HEK293 (cell line): ENCODE data around the gene NAPSA.

ENCODE experiments used
- CTCF ChIA-PET: fragments of 350-600 bp; formaldehyde crosslinking; extraction: SDS; loops from one replicate; lab custom pipeline; 2021; ENCODE audit warnings: antibody characterized with exemption; lab: Yijun Ruan, JAX
- POLR2A ChIA-PET: fragments of 300-600 bp; formaldehyde crosslinking; extraction: SDS; loops from one replicate; lab custom pipeline; 2020; ENCODE audit warnings: antibody characterized with exemption, inconsistent platforms; lab: Yijun Ruan, JAX
- H3K27ac ChIP-seq: fragments of 200-500 bp; sonication (Bioruptor generic); 2 replicates; pipeline ENCODE4 v1.5.1; 2014; ENCODE audit warnings: low read depth, low read length, control low read depth, inconsistent platforms; ENCODE audit errors: extremely low read depth
- H3K36me3 ChIP-seq, 2 experiments: fragments of 200-500 bp in 1 of 2; sonication (Bioruptor generic) in 1 of 2; 1 replicate in 1 of 2; 2 replicates in 1 of 2; pipeline ENCODE4 v1.5.1; 2014 to 2017; ENCODE audit warnings: inconsistent platforms in 2 of 2, low read length in 2 of 2; ENCODE audit not compliant: control insufficient read depth in 2 of 2, insufficient read depth in 1 of 2
- H3K4me1 ChIP-seq: fragments of 200-500 bp; sonication (Bioruptor generic); 2 replicates; pipeline ENCODE4 v1.5.1; 2014; ENCODE audit warnings: mild to moderate bottlenecking, low read length, inconsistent platforms; ENCODE audit not compliant: control insufficient read depth, insufficient read depth
- H3K4me3 ChIP-seq: 2 replicates; pipeline ENCODE4 v1.5.1; 2011; ENCODE audit warnings: low read depth, mild to moderate bottlenecking, control low read depth, low read length, moderate library complexity
- H3K9me3 ChIP-seq: fragments of 200-500 bp; sonication (Bioruptor generic); 2 replicates; pipeline ENCODE4 v1.5.1; 2014; ENCODE audit warnings: low read depth, low read length, inconsistent platforms; ENCODE audit not compliant: control insufficient read depth, insufficient read depth
- FEZF1 ChIP-seq: fragments of 450-650 bp; formaldehyde crosslinking; IDR thresholded peaks from 2 replicates; pipeline ENCODE4 v1.5.1; 2016; ENCODE audit warnings: missing biosample characterization, missing genetic modification characterization
- GLI4 ChIP-seq: fragments of 450-650 bp; formaldehyde crosslinking; IDR thresholded peaks from 2 replicates; pipeline ENCODE4 v1.5.1; 2016; ENCODE audit warnings: missing biosample characterization, missing genetic modification characterization
- GLIS1 ChIP-seq: fragments of 450-650 bp; formaldehyde crosslinking; IDR thresholded peaks from 2 replicates; pipeline ENCODE4 v1.5.1; 2016; ENCODE audit warnings: missing biosample characterization, missing genetic modification characterization
- OSR2 ChIP-seq: fragments of 450-650 bp; formaldehyde crosslinking; IDR thresholded peaks from 2 replicates; pipeline ENCODE4 v1.5.1; 2016; ENCODE audit warnings: missing biosample characterization, missing genetic modification characterization
- SCRT1 ChIP-seq: fragments of 450-650 bp; formaldehyde crosslinking; IDR thresholded peaks from 2 replicates; pipeline ENCODE4 v1.5.1; 2016; ENCODE audit warnings: missing biosample characterization, missing genetic modification characterization, borderline replicate concordance
- ZBTB17 ChIP-seq: fragments of 450-650 bp; formaldehyde crosslinking; IDR thresholded peaks from 2 replicates; pipeline ENCODE4 v1.5.1; 2016; ENCODE audit warnings: missing biosample characterization, missing genetic modification characterization
- ZBTB20 ChIP-seq: fragments of 450-650 bp; formaldehyde crosslinking; IDR thresholded peaks from 2 replicates; pipeline ENCODE4 v1.5.1; 2016; ENCODE audit warnings: missing biosample characterization, missing genetic modification characterization
- ZBTB8A ChIP-seq: fragments of 450-650 bp; formaldehyde crosslinking; IDR thresholded peaks from 2 replicates; pipeline ENCODE4 v1.5.1; 2016; ENCODE audit warnings: missing biosample characterization, missing genetic modification characterization
- ZNF211 ChIP-seq: fragments of 450-650 bp; formaldehyde crosslinking; IDR thresholded peaks from 2 replicates; pipeline ENCODE4 v1.5.1; 2016; ENCODE audit warnings: low read depth, missing biosample characterization, missing genetic modification characterization
- ZNF221 ChIP-seq: fragments of 450-650 bp; formaldehyde crosslinking; IDR thresholded peaks from 2 replicates; pipeline ENCODE4 v1.5.1; 2017; ENCODE audit warnings: missing biosample characterization, missing genetic modification characterization, borderline replicate concordance
- ZNF302 ChIP-seq: fragments of 450-650 bp; formaldehyde crosslinking; IDR thresholded peaks from 2 replicates; pipeline ENCODE4 v1.5.1; 2016; ENCODE audit warnings: missing biosample characterization, missing genetic modification characterization, low read depth
- ZNF311 ChIP-seq: fragments of 450-650 bp; formaldehyde crosslinking; IDR thresholded peaks from 2 replicates; pipeline ENCODE4 v1.5.1; 2017; ENCODE audit warnings: missing biosample characterization, missing genetic modification characterization, borderline replicate concordance
- ZNF341 ChIP-seq: fragments of 450-650 bp; formaldehyde crosslinking; IDR thresholded peaks from 2 replicates; pipeline ENCODE4; 2016; ENCODE audit warnings: low read depth, missing biosample characterization, missing genetic modification characterization
- ZNF354C ChIP-seq: fragments of 450-650 bp; formaldehyde crosslinking; IDR thresholded peaks from 2 replicates; pipeline ENCODE4 v1.5.1; 2016; ENCODE audit warnings: missing biosample characterization, missing genetic modification characterization, low read depth, borderline replicate concordance
- ZNF391 ChIP-seq: fragments of 450-650 bp; formaldehyde crosslinking; IDR thresholded peaks from 2 replicates; pipeline ENCODE4 v1.5.1; 2016; ENCODE audit warnings: low read depth, missing biosample characterization, missing genetic modification characterization, borderline replicate concordance
- ZNF433 ChIP-seq: fragments of 450-650 bp; formaldehyde crosslinking; IDR thresholded peaks from 2 replicates; pipeline ENCODE4 v1.5.1; 2016; ENCODE audit warnings: missing biosample characterization, missing genetic modification characterization, low read depth
- ZNF449 ChIP-seq: fragments of 450-650 bp; formaldehyde crosslinking; IDR thresholded peaks from 2 replicates; pipeline ENCODE4 v1.5.1; 2017; ENCODE audit warnings: missing biosample characterization, mild to moderate bottlenecking, missing genetic modification characterization, moderate library complexity
- ZNF560 ChIP-seq: fragments of 450-650 bp; formaldehyde crosslinking; IDR thresholded peaks from 2 replicates; pipeline ENCODE4 v1.5.1; 2017; ENCODE audit warnings: missing biosample characterization, missing genetic modification characterization, borderline replicate concordance
- ZNF600 ChIP-seq: fragments of 450-650 bp; formaldehyde crosslinking; IDR thresholded peaks from 2 replicates; pipeline ENCODE4 v1.5.1; 2016; ENCODE audit warnings: missing biosample characterization, missing genetic modification characterization
- ZNF658 ChIP-seq: fragments of 450-650 bp; formaldehyde crosslinking; IDR thresholded peaks from 2 replicates; pipeline ENCODE4; 2016; ENCODE audit warnings: missing biosample characterization, missing genetic modification characterization
- ZNF776 ChIP-seq: fragments of 450-650 bp; formaldehyde crosslinking; IDR thresholded peaks from 2 replicates; pipeline ENCODE4 v1.5.0; 2017; ENCODE audit warnings: missing biosample characterization, missing genetic modification characterization, borderline replicate concordance
- ZSCAN16 ChIP-seq: fragments of 450-650 bp; formaldehyde crosslinking; IDR thresholded peaks from 2 replicates; pipeline ENCODE4 v1.5.1; 2016; ENCODE audit warnings: missing biosample characterization, missing genetic modification characterization
- TF ChIP-seq, protein P1 (sequence below): fragments of 450-650 bp; formaldehyde crosslinking; IDR thresholded peaks from 2 replicates; pipeline ENCODE4 v1.5.1; 2016; ENCODE audit warnings: missing biosample characterization, missing genetic modification characterization
- TF ChIP-seq, protein P2 (sequence below): fragments of 450-650 bp; IDR thresholded peaks from 2 replicates; pipeline ENCODE4 v1.5.1; 2018; ENCODE audit warnings: missing biosample characterization, missing genetic modification characterization
- TF ChIP-seq, protein P3 (sequence below): fragments of 450-650 bp; formaldehyde crosslinking; IDR thresholded peaks from 2 replicates; pipeline ENCODE4 v1.5.1; 2016; ENCODE audit warnings: missing biosample characterization, missing genetic modification characterization, borderline replicate concordance

The NAPSA gene

GRCh38 chr19:50376166-50377050 lies 11.0 kb upstream of the NAPSA start, which contains the start of gene NR1H2:
TSS of gene NR1H2 (plus strand) at chr19:50376457. CDS start at chr19:50377606, 1,149 bp downstream.
- Histone ChIP-seq H3K36me3 (peaks cover 7 to 41% of the 10 kb centered on the region in 2 experiments; a peak in 2 of 3 replicates), H3K4me3 (peak within 1 kb of the TSS; percentile 86), H3K27ac (peak within 1 kb of the TSS; percentile 97), H3K9me3 (no peaks in the 10 kb centered on the region), H3K4me1 (no peaks in the 10 kb centered on the region)
- ChIA-PET POLR2A (interaction anchor here (0.6 to 1.6 kb wide), 6 partner anchors 8 to 367 kb away, joined by 3 to 22 read pairs (median 4); partner anchors contain the start of genes KCNC3 and POLD1), CTCF (interaction anchor here (0.7 to 1.4 kb wide), 6 partner anchors 39 to 161 kb away, joined by 3 to 9 read pairs (median 4); partner anchors contain the start of gene KCNC3)
- TF ChIP-seq FEZF1 (tag by site-specific recombination) (peak; percentile 36), ZNF302 (tag by site-specific recombination) (no peak), ZBTB17 (tag by site-specific recombination) (peak; percentile 86), ZNF560 (tag by site-specific recombination) (no peak), ZNF600 (0 out of 2 replicates have a peak, but pooled peaks have one; percentile 24), ZNF391 (tag by site-specific recombination) (0 out of 2 replicates have a peak, but pooled peaks have one; percentile 62), GLIS1 (tag by site-specific recombination) (peak; percentile 88), OSR2 (tag by site-specific recombination) (no peak), ZSCAN16 (tag by site-specific recombination) (no peak), SCRT1 (tag by site-specific recombination) (no peak), GLI4 (peak; percentile 75; the same call in 1 of the 2 replicates), ZNF211 (tag by site-specific recombination) (no peak), ZNF658 (tag by site-specific recombination) (no peak), ZNF341 (tag by site-specific recombination) (peak; percentile 67), ZNF221 (no peak), ZNF433 (tag by site-specific recombination) (no peak), ZNF449 (tag by site-specific recombination) (0 out of 2 replicates have a peak, but pooled peaks have one; percentile 18), ZBTB8A (no peak), ZNF776 (tag by site-specific recombination) (no peak), ZNF354C (no peak), ZNF311 (tag by site-specific recombination) (no peak), ZBTB20 (tag by site-specific recombination) (peak; percentile 54; the same call in 1 of the 2 replicates)
- TF ChIP-seq, protein P1, sequence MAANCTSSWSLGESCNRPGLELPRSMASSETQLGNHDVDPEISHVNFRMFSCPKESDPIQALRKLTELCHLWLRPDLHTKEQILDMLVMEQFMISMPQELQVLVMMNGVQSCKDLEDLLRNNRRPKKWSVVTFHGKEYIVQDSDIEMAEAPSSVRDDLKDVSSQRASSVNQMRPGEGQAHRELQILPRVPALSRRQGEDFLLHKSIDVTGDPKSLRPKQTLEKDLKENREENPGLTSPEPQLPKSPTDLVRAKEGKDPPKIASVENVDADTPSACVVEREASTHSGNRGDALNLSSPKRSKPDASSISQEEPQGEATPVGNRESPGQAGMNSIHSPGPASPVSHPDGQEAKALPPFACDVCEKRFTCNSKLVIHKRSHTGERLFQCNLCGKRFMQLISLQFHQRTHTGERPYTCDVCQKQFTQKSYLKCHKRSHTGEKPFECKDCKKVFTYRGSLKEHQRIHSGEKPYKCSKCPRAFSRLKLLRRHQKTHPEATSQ (tag by site-specific recombination): peak; percentile 78; the same call in 1 of the 2 replicates
- TF ChIP-seq, protein P2, sequence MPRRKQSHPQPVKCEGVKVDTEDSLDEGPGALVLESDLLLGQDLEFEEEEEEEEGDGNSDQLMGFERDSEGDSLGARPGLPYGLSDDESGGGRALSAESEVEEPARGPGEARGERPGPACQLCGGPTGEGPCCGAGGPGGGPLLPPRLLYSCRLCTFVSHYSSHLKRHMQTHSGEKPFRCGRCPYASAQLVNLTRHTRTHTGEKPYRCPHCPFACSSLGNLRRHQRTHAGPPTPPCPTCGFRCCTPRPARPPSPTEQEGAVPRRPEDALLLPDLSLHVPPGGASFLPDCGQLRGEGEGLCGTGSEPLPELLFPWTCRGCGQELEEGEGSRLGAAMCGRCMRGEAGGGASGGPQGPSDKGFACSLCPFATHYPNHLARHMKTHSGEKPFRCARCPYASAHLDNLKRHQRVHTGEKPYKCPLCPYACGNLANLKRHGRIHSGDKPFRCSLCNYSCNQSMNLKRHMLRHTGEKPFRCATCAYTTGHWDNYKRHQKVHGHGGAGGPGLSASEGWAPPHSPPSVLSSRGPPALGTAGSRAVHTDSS (tag by site-specific recombination): 0 out of 2 replicates have a peak, but pooled peaks have one; percentile 21
- TF ChIP-seq, protein P3, sequence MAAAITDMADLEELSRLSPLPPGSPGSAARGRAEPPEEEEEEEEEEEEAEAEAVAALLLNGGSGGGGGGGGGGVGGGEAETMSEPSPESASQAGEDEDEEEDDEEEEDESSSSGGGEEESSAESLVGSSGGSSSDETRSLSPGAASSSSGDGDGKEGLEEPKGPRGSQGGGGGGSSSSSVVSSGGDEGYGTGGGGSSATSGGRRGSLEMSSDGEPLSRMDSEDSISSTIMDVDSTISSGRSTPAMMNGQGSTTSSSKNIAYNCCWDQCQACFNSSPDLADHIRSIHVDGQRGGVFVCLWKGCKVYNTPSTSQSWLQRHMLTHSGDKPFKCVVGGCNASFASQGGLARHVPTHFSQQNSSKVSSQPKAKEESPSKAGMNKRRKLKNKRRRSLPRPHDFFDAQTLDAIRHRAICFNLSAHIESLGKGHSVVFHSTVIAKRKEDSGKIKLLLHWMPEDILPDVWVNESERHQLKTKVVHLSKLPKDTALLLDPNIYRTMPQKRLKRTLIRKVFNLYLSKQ (tag by site-specific recombination): no peak
